ENCODE data around the gene NCOA3. TPM values are rescaled to one million over a fixed set of nuclear protein-coding genes. Genes with fewer than 3 reads are reported as not detected.
A peak's percentile ranks its signal among the peaks of the same experiment; 100 is the strongest.
"Not testable (repeated sequence)": the region's sequence is repeated elsewhere in the genome, so short reads cannot be mapped to it uniquely, and the experiment has no call there.

The NCOA3 gene
- total RNA-seq, 1 donor from 2014 or later = 45.9 TPM

DNA sequence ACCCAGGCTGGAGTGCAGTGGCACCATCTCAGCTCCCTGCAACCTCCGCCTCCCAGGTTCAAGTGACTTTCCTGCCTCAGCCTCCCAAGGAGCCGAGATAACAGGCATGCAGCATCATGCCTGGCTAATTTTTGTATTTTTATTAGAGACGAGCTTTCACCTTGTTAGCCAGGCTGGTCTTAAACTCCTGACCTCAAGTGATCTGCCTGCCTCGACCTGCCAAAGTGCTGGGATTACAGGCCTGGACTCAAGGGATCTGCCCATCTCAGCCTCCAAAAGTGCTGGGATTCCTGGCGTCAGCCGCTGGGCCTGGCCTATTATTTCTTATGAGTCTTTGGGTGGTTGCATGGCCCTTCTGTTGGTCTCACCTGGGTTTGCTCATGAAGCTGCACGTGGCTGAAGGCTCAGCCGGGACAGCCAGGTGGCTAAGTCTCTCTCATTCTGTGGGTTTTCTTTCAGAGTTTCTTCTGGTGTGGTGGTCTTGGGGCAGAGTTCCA lies 45.6 kb upstream of the NCOA3 start:
- Mint-ChIP-seq H3K36me3 (no peaks in the 10 kb centered on the region), H3K4me1 (peaks cover 12% of the 10 kb centered on the region), H3K4me3 (no peak overlapping the region), H3K9me3 (peaks cover 5% of the 10 kb centered on the region), H3K27ac (peak overlapping the region; percentile 40), H3K27me3 (ENCODE audit: low read depth) (no peaks in the 10 kb centered on the region)
- DNase-seq (ENCODE audit: low spot score in 2 of 2, unreplicated experiment in 2 of 2) = no peak
- TF ChIP-seq, protein P1, sequence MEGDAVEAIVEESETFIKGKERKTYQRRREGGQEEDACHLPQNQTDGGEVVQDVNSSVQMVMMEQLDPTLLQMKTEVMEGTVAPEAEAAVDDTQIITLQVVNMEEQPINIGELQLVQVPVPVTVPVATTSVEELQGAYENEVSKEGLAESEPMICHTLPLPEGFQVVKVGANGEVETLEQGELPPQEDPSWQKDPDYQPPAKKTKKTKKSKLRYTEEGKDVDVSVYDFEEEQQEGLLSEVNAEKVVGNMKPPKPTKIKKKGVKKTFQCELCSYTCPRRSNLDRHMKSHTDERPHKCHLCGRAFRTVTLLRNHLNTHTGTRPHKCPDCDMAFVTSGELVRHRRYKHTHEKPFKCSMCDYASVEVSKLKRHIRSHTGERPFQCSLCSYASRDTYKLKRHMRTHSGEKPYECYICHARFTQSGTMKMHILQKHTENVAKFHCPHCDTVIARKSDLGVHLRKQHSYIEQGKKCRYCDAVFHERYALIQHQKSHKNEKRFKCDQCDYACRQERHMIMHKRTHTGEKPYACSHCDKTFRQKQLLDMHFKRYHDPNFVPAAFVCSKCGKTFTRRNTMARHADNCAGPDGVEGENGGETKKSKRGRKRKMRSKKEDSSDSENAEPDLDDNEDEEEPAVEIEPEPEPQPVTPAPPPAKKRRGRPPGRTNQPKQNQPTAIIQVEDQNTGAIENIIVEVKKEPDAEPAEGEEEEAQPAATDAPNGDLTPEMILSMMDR (IDR thresholded peaks at IDR 0.05; ENCODE audit: unreplicated experiment) = no peak

- Mint-ChIP-seq H3K9me3 (peaks cover 5% of the 10 kb centered on the region), H3K4me3 (no peak overlapping the region), H3K27ac (no peak overlapping the region), H3K27me3 (ENCODE audit: low read depth) (no peaks in the 10 kb centered on the region), H3K36me3 (no peaks in the 10 kb centered on the region), H3K4me1 (peaks cover 12% of the 10 kb centered on the region)
- no peak for DNase-seq (ENCODE audit: low spot score in 2 of 2, unreplicated experiment in 2 of 2)
- TF ChIP-seq, protein P1 (IDR thresholded peaks at IDR 0.05; ENCODE audit: unreplicated experiment) = no peak
Observed at GRCh38 chr20:47456952-47457724, 44.5 kb upstream of the NCOA3 start.

GRCh38 chr20:47458280-47459050 lies 43.2 kb upstream of the NCOA3 start:
- DNase-seq (ENCODE audit: low spot score in 2 of 2, unreplicated experiment in 2 of 2); H3K36me3 Mint-ChIP-seq; H3K27me3 Mint-ChIP-seq (ENCODE audit: low read depth); H3K27ac Mint-ChIP-seq; H3K9me3 Mint-ChIP-seq; H3K4me3 Mint-ChIP-seq: not testable (repeated sequence)
- H3K4me1 Mint-ChIP-seq = peaks cover 11% of the 10 kb centered on the region

- Mint-ChIP-seq H3K9me3 (no peaks in the 10 kb centered on the region), H3K4me3 (no peak overlapping the region), H3K27ac (no peak overlapping the region), H3K27me3 (ENCODE audit: low read depth) (no peaks in the 10 kb centered on the region), H3K36me3 (no peaks in the 10 kb centered on the region), H3K4me1 (peaks cover 15% of the 10 kb centered on the region)
- DNase-seq (ENCODE audit: low spot score in 2 of 2, unreplicated experiment in 2 of 2) = no peak
- TF ChIP-seq, protein P1 (IDR thresholded peaks at IDR 0.05; ENCODE audit: unreplicated experiment) = no peak
Observed at GRCh38 chr20:47459344-47460073, 42.2 kb upstream of the NCOA3 start.

- H3K4me3 Mint-ChIP-seq; DNase-seq (ENCODE audit: low spot score in 2 of 2, unreplicated experiment in 2 of 2): not testable (repeated sequence)
Observed at GRCh38 chr20:47460761-47461112, 41.0 kb upstream of the NCOA3 start.

DNA sequence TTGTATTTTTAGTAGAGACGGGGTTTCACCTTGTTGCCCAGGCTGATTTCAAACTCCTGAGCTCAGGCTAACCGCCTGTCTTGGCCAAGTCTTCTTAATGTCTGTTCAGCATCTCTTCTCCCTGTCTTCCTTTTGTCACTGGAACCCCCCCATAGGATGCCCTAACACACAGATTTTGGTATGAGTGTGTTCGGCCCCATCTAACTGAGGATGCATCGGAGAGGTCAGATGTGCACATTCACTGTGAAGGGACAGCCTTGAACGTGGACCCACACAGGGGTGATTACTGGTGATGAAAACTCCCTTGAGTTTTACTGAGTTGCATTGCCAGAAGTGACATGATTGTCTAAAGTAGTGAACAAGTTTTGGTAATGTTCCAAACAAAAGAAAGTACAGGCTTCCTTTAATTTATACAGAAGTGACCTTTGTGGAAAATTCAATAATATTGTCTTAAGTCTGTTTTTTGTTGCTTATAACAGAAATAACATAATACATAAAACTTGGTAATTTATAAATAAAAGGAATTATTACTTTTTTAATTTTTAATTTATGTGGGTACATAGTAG lies 40.5 kb upstream of the NCOA3 start:
- DNase-seq (ENCODE audit: low spot score in 2 of 2, unreplicated experiment in 2 of 2) = no peak
- Mint-ChIP-seq H3K36me3 (no peaks in the 10 kb centered on the region), H3K27me3 (ENCODE audit: low read depth) (no peaks in the 10 kb centered on the region), H3K27ac (no peak overlapping the region), H3K9me3 (no peaks in the 10 kb centered on the region), H3K4me3 (no peak overlapping the region), H3K4me1 (peaks cover 12% of the 10 kb centered on the region)
- TF ChIP-seq, protein P1 (IDR thresholded peaks at IDR 0.05; ENCODE audit: unreplicated experiment) = no peak

More at GRCh38 chr20:47460761-47461112, 41.0 kb upstream of the NCOA3 start:
- peaks cover 12% of the 10 kb centered on the region for H3K4me1 Mint-ChIP-seq
- not testable (repeated sequence) for H3K27ac Mint-ChIP-seq; H3K27me3 Mint-ChIP-seq (ENCODE audit: low read depth); H3K36me3 Mint-ChIP-seq; H3K9me3 Mint-ChIP-seq

GRCh38 chr20:47461906-47462305 lies 39.8 kb upstream of the NCOA3 start:
- not testable (repeated sequence) for H3K27me3 Mint-ChIP-seq (ENCODE audit: low read depth); H3K4me3 Mint-ChIP-seq; H3K36me3 Mint-ChIP-seq; DNase-seq (ENCODE audit: low spot score in 2 of 2, unreplicated experiment in 2 of 2); H3K9me3 Mint-ChIP-seq; H3K27ac Mint-ChIP-seq
- H3K4me1 Mint-ChIP-seq = peaks cover 14% of the 10 kb centered on the region
